IMR-90 (cell line): ENCODE results near the gene SAA1. TPM values are rescaled to one million over a fixed set of nuclear protein-coding genes. Genes with fewer than 3 reads are reported as not detected.

Experiments
- ATAC-seq: fragments of 200-7000 bp; cut with Tn5 transposase; 2 replicates; pipeline ENCODE4 v1.9.1; 2020; ENCODE audit warnings: low read depth, mild to moderate bottlenecking, moderate library complexity
- BruUV-seq: library from RNA; stranded (reverse); fragments of 400-500 nt; replicated peaks from 2 replicates; lab custom pipeline; 2021; lab: Mats Ljungman, UMichigan
- CTCF ChIA-PET: fragments of 300-600 bp; formaldehyde crosslinking; extraction: SDS; loops from one replicate; lab custom pipeline; 2021; ENCODE audit warnings: antibody characterized with exemption; lab: Yijun Ruan, JAX
- POLR2A ChIA-PET: fragments of 300-600 bp; sonication (Branson Sonifier 250); formaldehyde crosslinking; loops from one replicate; lab custom pipeline; 2022; ENCODE audit warnings: antibody characterized with exemption; ENCODE audit not compliant: unreplicated experiment; lab: Charles Lee
- DNase-seq: peaks from one replicate; pipeline ENCODE4 v3.0.0; 2013
- H2AFZ ChIP-seq: replicated peaks from 2 replicates; pipeline ENCODE3; 2013; ENCODE audit warnings: low read length, mild to moderate bottlenecking; ENCODE audit not compliant: poor library complexity
- H2AK5ac ChIP-seq: 2 replicates; pipeline ENCODE4 v1.6.1; 2013; ENCODE audit warnings: low read depth, low read length, inconsistent platforms
- H2AK9ac ChIP-seq: replicated peaks from 2 replicates; pipeline ENCODE3; 2013; ENCODE audit warnings: mild to moderate bottlenecking, low read depth, low read length, moderate library complexity; ENCODE audit not compliant: poor library complexity
- H2BK120ac ChIP-seq: 2 replicates; pipeline ENCODE4 v1.6.1; 2013; ENCODE audit warnings: low read depth, low read length, inconsistent platforms
- H2BK15ac ChIP-seq: 3 replicates; pipeline ENCODE4 v1.6.1; 2013; ENCODE audit warnings: low read depth, low read length, inconsistent platforms
- H2BK20ac ChIP-seq: 2 replicates; pipeline ENCODE4 v1.6.1; 2013; ENCODE audit warnings: low read depth, mild to moderate bottlenecking, inconsistent platforms, low read length, moderate library complexity
- H2BK5ac ChIP-seq: 2 replicates; pipeline ENCODE4 v1.6.1; 2013; ENCODE audit warnings: mild to moderate bottlenecking, low read depth, low read length, inconsistent platforms; ENCODE audit not compliant: poor library complexity, severe bottlenecking
- H3K14ac ChIP-seq: replicated peaks from 2 replicates; pipeline ENCODE4 v1.6.1; 2013; ENCODE audit warnings: low read depth, low read length, inconsistent platforms
- H3K18ac ChIP-seq: 2 replicates; pipeline ENCODE4 v1.6.1; 2013; ENCODE audit warnings: low read depth, low read length, control low read depth
- H3K23ac ChIP-seq: 2 replicates; pipeline ENCODE4 v1.6.1; 2013; ENCODE audit warnings: low read depth, low read length, inconsistent platforms
- H3K27ac ChIP-seq: 2 replicates; pipeline ENCODE4 v1.5.1; 2013; ENCODE audit warnings: mild to moderate bottlenecking, control low read depth, low read length; ENCODE audit not compliant: insufficient read depth
- H3K27me3 ChIP-seq: 2 replicates; pipeline ENCODE4 v1.6.1; 2013; ENCODE audit warnings: low read length; ENCODE audit not compliant: control insufficient read depth, insufficient read depth
- H3K36me3 ChIP-seq: 2 replicates; pipeline ENCODE4 v1.6.1; 2013; ENCODE audit warnings: low read length, mixed read lengths; ENCODE audit not compliant: control insufficient read depth, insufficient read depth
- H3K4ac ChIP-seq: 2 replicates; pipeline ENCODE4 v1.6.1; 2013; ENCODE audit warnings: low read depth, low read length, inconsistent platforms
- H3K4me1 ChIP-seq: 2 replicates; pipeline ENCODE4 v1.6.1; 2013; ENCODE audit warnings: low read length, mixed read lengths; ENCODE audit not compliant: control insufficient read depth, insufficient read depth
- H3K4me2 ChIP-seq: 2 replicates; pipeline ENCODE4 v1.6.1; 2013; ENCODE audit warnings: low read depth, mild to moderate bottlenecking, control low read depth, low read length, moderate library complexity
- H3K4me3 ChIP-seq: 2 replicates; pipeline ENCODE4 v1.5.1; 2013; ENCODE audit warnings: low read depth, mild to moderate bottlenecking, control low read depth, low read length, moderate library complexity; ENCODE audit not compliant: insufficient read depth
- H3K56ac ChIP-seq: 2 replicates; pipeline ENCODE4 v1.6.1; 2013; ENCODE audit warnings: low read length, inconsistent platforms; ENCODE audit not compliant: insufficient read depth; ENCODE audit errors: extremely low read depth
- H3K79me1 ChIP-seq, 2 experiments: 2 replicates each; pipeline ENCODE4 v1.6.1; 2013; ENCODE audit warnings: low read length in 2 of 2, inconsistent platforms in 1 of 2, low read depth in 1 of 2
- H3K9ac ChIP-seq: 2 replicates; pipeline ENCODE4 v1.6.1; 2013; ENCODE audit warnings: low read depth, low read length, control low read depth
- H3K9me1 ChIP-seq: 2 replicates; pipeline ENCODE4 v1.6.1; 2013; ENCODE audit warnings: low read length, inconsistent platforms; ENCODE audit not compliant: insufficient read depth
- H3K9me3 ChIP-seq: 2 replicates; pipeline ENCODE4 v1.6.1; 2013; ENCODE audit warnings: low read length; ENCODE audit not compliant: control insufficient read depth, insufficient read depth
- H4K20me1 ChIP-seq: 2 replicates; pipeline ENCODE4 v1.6.1; 2013; ENCODE audit warnings: low read length, inconsistent platforms; ENCODE audit not compliant: insufficient read depth
- H4K5ac ChIP-seq: 2 replicates; pipeline ENCODE4 v1.6.1; 2013; ENCODE audit warnings: mild to moderate bottlenecking, low read depth, low read length, control low read depth
- H4K8ac ChIP-seq, 2 experiments: 2 replicates each; pipeline ENCODE4 v1.6.1; 2013; ENCODE audit warnings: low read depth in 2 of 2, low read length in 2 of 2, control low read depth in 1 of 2, inconsistent platforms in 1 of 2
- H4K91ac ChIP-seq: 2 replicates; pipeline ENCODE4 v1.6.1; 2013; ENCODE audit warnings: low read depth, low read length, inconsistent platforms; ENCODE audit not compliant: insufficient read depth
- BHLHE40 ChIP-seq: fragments of 150-350 bp; IDR thresholded peaks from 2 replicates; pipeline ENCODE4 v1.6.1; 2016; ENCODE audit warnings: mild to moderate bottlenecking, low read depth, low read length
- CEBPB ChIP-seq: IDR thresholded peaks from 2 replicates; pipeline ENCODE4 v1.6.1; 2012; ENCODE audit warnings: low read depth, low read length, improper control_type of control experiment
- FOS ChIP-seq: fragments of 150-350 bp; IDR thresholded peaks from 2 replicates; pipeline ENCODE4 v1.6.1; 2016; ENCODE audit warnings: low read depth, low read length
- MAFK ChIP-seq: IDR thresholded peaks from 2 replicates; pipeline ENCODE4 v1.6.1; 2012; ENCODE audit warnings: low read depth, low read length, improper control_type of control experiment
- MXI1 ChIP-seq: IDR thresholded peaks from 2 replicates; pipeline ENCODE4 v1.6.1; 2012; ENCODE audit warnings: low read depth, mild to moderate bottlenecking, low read length, moderate library complexity, borderline replicate concordance
- POLR2A ChIP-seq: IDR thresholded peaks from 2 replicates; pipeline ENCODE4 v1.6.1; 2012; ENCODE audit warnings: mild to moderate bottlenecking, low read depth, low read length
- RAD21 ChIP-seq: IDR thresholded peaks from 2 replicates; pipeline ENCODE4 v1.6.1; 2012; ENCODE audit warnings: low read length, improper control_type of control experiment
- RCOR1 ChIP-seq: IDR thresholded peaks from 2 replicates; pipeline ENCODE4 v1.6.1; 2012; ENCODE audit warnings: mild to moderate bottlenecking, low read length, improper control_type of control experiment; ENCODE audit not compliant: insufficient replicate concordance
- RFX5 ChIP-seq: IDR thresholded peaks from 2 replicates; pipeline ENCODE4 v1.8.0; 2012; ENCODE audit warnings: low read depth, mild to moderate bottlenecking, low read length, moderate library complexity
- SMC3 ChIP-seq: fragments of 150-350 bp; IDR thresholded peaks from 2 replicates; pipeline ENCODE4 v1.6.1; 2016; ENCODE audit warnings: low read depth, mild to moderate bottlenecking, antibody characterized with exemption, low read length, moderate library complexity
- dilution Hi-C: fragments of 300-500 bp; cut with HindIII; formaldehyde crosslinking; loops from one replicate; pipeline ENCODE4 v1.14.3; 2018; ENCODE audit warnings: low sequenced_read_pairs; ENCODE audit not compliant: unreplicated experiment
- in situ Hi-C: fragments of 300-500 bp; cut with MboI; formaldehyde crosslinking; loops from 3 replicates; pipeline ENCODE4 v1.14.3; 2019; ENCODE audit warnings: low sequenced_read_pairs, inconsistent platforms, mixed read lengths
- intact Hi-C: fragments of 100-400 bp; cut with micrococcal nuclease; formaldehyde crosslinking; loops from 2 replicates; pipeline ENCODE4 v1.10.0; 2022
- polyA plus RNA-seq, 3 experiments: library from polyadenylated mRNA; depleted of rRNA; stranded (reverse); fragments of >200 nt; gene quantifications; 2 replicates each; pipeline ENCODE4 v1.2.3, GENCODE V29; 2012; ENCODE audit warnings: low replicate concordance in 1 of 3
- total RNA-seq: library from RNA; depleted of rRNA; stranded (reverse); fragments of >200 nt; gene quantifications from 2 replicates; pipeline ENCODE4 v1.2.3, GENCODE V29; 2012
- TF ChIP-seq, protein P1 (sequence below): fragments of 150-350 bp; IDR thresholded peaks from 2 replicates; pipeline ENCODE4 v1.6.1; 2016; ENCODE audit warnings: low read depth, mild to moderate bottlenecking, low read length, moderate library complexity, borderline replicate concordance
- TF ChIP-seq, protein P2 (sequence below): conservative IDR thresholded peaks from 2 replicates; pipeline ENCODE4 v1.5.1; 2012; ENCODE audit warnings: mild to moderate bottlenecking, low read depth, low read length, improper control_type of control experiment

The SAA1 gene
- total and polyA plus RNA-seq, 2 of the 4 experiments (the other 2 are of a cell fraction): not detected

DNA sequence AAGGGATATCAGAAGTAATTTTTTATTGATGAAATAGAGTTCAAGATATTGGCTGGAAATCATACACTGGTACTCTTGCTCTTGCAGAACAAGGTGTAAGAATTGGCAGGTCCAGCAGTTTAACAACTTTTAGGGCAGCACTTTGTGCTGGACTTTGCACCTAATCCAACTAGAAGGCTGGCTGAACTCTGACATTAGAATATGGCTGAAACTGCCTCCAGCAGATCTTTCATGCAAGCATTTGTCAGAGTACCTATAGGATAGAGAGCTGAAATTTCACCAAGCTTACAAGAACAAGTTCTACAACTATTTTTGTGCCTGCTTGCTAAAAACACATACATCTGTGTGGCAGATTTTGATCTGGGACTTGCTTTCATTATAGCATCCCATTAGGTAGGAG, 38.7 kb downstream of the SAA1 start:
- DNase-seq (no peak), ATAC-seq (no peak)
- in situ Hi-C loops (no loop called here), dilution Hi-C loops (no loop called here), intact Hi-C loops (no loop called here)
- H4K5ac ChIP-seq: no peak overlapping the region
- H3K4me2 ChIP-seq: no peak overlapping the region
- H3K18ac ChIP-seq: no peak overlapping the region
- no peak overlapping the region for H3K14ac ChIP-seq
- H2BK15ac ChIP-seq: no peak overlapping the region
- TF ChIP-seq MAFK (no peak), CEBPB (no peak), FOS (no peak), POLR2A (no peak), RCOR1 (no peak), MXI1 (no peak), RAD21 (no peak), RFX5 (no peak), BHLHE40 (no peak), SMC3 (no peak)
- TF ChIP-seq, protein P1, sequence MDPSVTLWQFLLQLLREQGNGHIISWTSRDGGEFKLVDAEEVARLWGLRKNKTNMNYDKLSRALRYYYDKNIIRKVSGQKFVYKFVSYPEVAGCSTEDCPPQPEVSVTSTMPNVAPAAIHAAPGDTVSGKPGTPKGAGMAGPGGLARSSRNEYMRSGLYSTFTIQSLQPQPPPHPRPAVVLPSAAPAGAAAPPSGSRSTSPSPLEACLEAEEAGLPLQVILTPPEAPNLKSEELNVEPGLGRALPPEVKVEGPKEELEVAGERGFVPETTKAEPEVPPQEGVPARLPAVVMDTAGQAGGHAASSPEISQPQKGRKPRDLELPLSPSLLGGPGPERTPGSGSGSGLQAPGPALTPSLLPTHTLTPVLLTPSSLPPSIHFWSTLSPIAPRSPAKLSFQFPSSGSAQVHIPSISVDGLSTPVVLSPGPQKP: no peak
- TF ChIP-seq, protein P2, sequence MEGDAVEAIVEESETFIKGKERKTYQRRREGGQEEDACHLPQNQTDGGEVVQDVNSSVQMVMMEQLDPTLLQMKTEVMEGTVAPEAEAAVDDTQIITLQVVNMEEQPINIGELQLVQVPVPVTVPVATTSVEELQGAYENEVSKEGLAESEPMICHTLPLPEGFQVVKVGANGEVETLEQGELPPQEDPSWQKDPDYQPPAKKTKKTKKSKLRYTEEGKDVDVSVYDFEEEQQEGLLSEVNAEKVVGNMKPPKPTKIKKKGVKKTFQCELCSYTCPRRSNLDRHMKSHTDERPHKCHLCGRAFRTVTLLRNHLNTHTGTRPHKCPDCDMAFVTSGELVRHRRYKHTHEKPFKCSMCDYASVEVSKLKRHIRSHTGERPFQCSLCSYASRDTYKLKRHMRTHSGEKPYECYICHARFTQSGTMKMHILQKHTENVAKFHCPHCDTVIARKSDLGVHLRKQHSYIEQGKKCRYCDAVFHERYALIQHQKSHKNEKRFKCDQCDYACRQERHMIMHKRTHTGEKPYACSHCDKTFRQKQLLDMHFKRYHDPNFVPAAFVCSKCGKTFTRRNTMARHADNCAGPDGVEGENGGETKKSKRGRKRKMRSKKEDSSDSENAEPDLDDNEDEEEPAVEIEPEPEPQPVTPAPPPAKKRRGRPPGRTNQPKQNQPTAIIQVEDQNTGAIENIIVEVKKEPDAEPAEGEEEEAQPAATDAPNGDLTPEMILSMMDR: no peak
- H2AK9ac ChIP-seq: no peak overlapping the region
- no peak overlapping the region for H3K56ac ChIP-seq
- no peak overlapping the region for H4K8ac ChIP-seq
- no peak overlapping the region for H2BK5ac ChIP-seq
- H3K4me1 ChIP-seq: no peaks in the 10 kb centered on the region
- no TSS peak for BruUV-seq
- no peaks in the 10 kb centered on the region for H3K9me1 ChIP-seq
- no peak overlapping the region for H2BK120ac ChIP-seq
- CTCF ChIA-PET: no interaction called here
- no peaks in the 10 kb centered on the region for H4K20me1 ChIP-seq
- H3K23ac ChIP-seq: no peak overlapping the region
- H3K9ac ChIP-seq: no peak overlapping the region
- H3K36me3 ChIP-seq: peaks cover 15% of the 10 kb centered on the region
- no peak overlapping the region for H3K4me3 ChIP-seq
- no peaks in the 10 kb centered on the region for H3K27me3 ChIP-seq
- no peak overlapping the region for H2AFZ ChIP-seq
- no peak overlapping the region for H2BK20ac ChIP-seq
- H3K27ac ChIP-seq: no peak overlapping the region
- POLR2A ChIA-PET: no interaction called here
- no peak overlapping the region for H3K4ac ChIP-seq
- no peaks in the 10 kb centered on the region; a peak in 2 of 4 replicates for H3K79me1 ChIP-seq
- H3K9me3 ChIP-seq: no peaks in the 10 kb centered on the region
- no peak overlapping the region for H2AK5ac ChIP-seq
- H4K91ac ChIP-seq: no peak overlapping the region; the same call in 1 of the 2 replicates
